ES-I3 (cell line): ENCODE results near the gene ORC4.
A peak's percentile ranks its signal among the peaks of the same experiment; 100 is the strongest.
"Not testable (repeated sequence)": the region's sequence is repeated elsewhere in the genome, so short reads cannot be mapped to it uniquely, and the experiment has no call there.

Experiments used
- H3K36me3 ChIP-seq: 2 replicates; pipeline ENCODE4 v1.6.1; 2013; ENCODE audit warnings: mild to moderate bottlenecking, low read length, control low read depth, moderate library complexity; ENCODE audit not compliant: insufficient read depth
- H3K4me1 ChIP-seq: 2 replicates; pipeline ENCODE4 v1.6.1; 2013; ENCODE audit warnings: mild to moderate bottlenecking, control low read depth, low read length; ENCODE audit not compliant: insufficient read depth
- H3K9ac ChIP-seq: 2 replicates; pipeline ENCODE4 v1.6.1; 2013; ENCODE audit warnings: low read depth, mild to moderate bottlenecking, low read length, moderate library complexity
- H3K9me3 ChIP-seq: 2 replicates; pipeline ENCODE4 v1.6.1; 2013; ENCODE audit warnings: mild to moderate bottlenecking, low read length, moderate library complexity; ENCODE audit not compliant: control insufficient read depth, insufficient read depth

ORC4 gene

GRCh38 chr2:148027822-148028221, 7.3 kb upstream of the ORC4 start:
- no peaks in the 10 kb centered on the region for H3K9me3 ChIP-seq
- H3K36me3 ChIP-seq = no peaks in the 10 kb centered on the region
- H3K4me1 ChIP-seq = no peaks in the 10 kb centered on the region
- no peak overlapping the region for H3K9ac ChIP-seq

DNA sequence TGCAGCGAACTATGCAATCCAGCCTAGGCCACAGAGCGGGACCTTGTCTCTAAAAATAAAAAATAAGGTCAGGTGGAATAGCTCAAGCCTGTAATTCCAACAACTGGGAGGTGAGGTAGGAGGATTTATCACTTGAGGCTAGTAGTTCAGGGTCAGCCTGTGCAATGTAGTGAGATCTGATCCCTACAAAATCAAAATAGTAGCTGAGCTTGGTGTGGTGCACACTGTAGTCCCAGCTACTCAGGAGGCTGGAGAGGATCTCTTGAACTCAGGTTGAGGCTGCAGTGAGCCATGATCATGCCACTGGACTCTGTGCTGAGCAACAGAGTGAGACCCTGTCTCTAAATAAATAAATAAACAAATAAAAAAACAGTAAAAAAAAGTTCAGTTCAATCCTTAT, 6.0 kb upstream of the ORC4 start:
- no peaks in the 10 kb centered on the region for H3K36me3 ChIP-seq
- no peak overlapping the region for H3K9ac ChIP-seq
- no peaks in the 10 kb centered on the region for H3K9me3 ChIP-seq
- no peaks in the 10 kb centered on the region for H3K4me1 ChIP-seq

- Histone ChIP-seq H3K36me3 (no peaks in the 10 kb centered on the region), H3K9ac (no peak overlapping the region), H3K4me1 (no peaks in the 10 kb centered on the region), H3K9me3 (no peaks in the 10 kb centered on the region)
Measured at GRCh38 chr2:148023861-148024260, 3.3 kb upstream of the ORC4 start.

GRCh38 chr2:148022882-148023281, 2.3 kb upstream of the ORC4 start:
- H3K9me3 ChIP-seq = no peaks in the 10 kb centered on the region
- no peaks in the 10 kb centered on the region for H3K36me3 ChIP-seq
- no peak overlapping the region for H3K9ac ChIP-seq
- H3K4me1 ChIP-seq = no peaks in the 10 kb centered on the region

DNA sequence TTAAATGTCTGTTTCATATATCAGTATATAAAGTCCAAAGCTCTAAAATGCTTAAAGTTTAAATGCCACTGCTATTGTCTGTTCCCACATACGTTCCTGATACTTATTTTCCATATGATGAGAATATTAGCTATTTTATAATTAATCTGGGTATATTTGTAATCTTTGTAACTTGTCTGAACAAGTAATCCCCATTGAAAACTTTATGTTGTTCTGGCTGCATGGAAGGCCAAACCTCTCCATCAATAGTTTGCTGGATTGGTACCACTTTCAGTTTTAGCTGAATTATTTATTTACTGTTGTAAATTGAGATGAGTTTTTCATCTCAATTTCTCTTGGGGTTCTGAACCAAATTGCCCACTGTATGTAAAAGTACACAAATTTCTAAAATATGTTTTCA, 1.8 kb upstream of the ORC4 start:
- Histone ChIP-seq H3K9me3 (no peaks in the 10 kb centered on the region), H3K36me3 (no peaks in the 10 kb centered on the region), H3K9ac (peak overlapping the region; percentile 65; the same call in 1 of the 2 replicates), H3K4me1 (no peaks in the 10 kb centered on the region)

DNA sequence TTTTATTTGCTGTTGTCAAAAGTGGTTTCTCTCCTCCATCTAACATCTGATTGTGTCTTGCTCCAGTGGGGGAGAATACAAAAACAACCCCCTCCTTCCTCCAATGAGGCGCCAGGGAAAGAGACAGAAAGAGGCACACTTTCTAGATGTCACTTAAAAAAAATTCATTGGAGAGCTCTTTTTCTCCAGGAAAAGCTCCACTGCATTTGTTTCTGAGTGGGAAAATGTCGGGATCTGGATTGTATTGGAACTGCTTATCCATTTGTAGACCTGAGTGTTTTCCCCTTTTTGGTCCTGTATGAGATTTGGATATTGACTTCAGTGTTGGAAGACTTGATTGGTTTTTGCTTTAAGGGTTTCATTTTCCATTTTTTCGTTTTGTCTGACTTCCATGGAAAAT, 1.3 kb upstream of the ORC4 start:
- H3K9ac ChIP-seq = peak overlapping the region; percentile 65
- H3K36me3 ChIP-seq = no peaks in the 10 kb centered on the region
- H3K9me3 ChIP-seq = no peaks in the 10 kb centered on the region
- H3K4me1 ChIP-seq = no peaks in the 10 kb centered on the region

DNA sequence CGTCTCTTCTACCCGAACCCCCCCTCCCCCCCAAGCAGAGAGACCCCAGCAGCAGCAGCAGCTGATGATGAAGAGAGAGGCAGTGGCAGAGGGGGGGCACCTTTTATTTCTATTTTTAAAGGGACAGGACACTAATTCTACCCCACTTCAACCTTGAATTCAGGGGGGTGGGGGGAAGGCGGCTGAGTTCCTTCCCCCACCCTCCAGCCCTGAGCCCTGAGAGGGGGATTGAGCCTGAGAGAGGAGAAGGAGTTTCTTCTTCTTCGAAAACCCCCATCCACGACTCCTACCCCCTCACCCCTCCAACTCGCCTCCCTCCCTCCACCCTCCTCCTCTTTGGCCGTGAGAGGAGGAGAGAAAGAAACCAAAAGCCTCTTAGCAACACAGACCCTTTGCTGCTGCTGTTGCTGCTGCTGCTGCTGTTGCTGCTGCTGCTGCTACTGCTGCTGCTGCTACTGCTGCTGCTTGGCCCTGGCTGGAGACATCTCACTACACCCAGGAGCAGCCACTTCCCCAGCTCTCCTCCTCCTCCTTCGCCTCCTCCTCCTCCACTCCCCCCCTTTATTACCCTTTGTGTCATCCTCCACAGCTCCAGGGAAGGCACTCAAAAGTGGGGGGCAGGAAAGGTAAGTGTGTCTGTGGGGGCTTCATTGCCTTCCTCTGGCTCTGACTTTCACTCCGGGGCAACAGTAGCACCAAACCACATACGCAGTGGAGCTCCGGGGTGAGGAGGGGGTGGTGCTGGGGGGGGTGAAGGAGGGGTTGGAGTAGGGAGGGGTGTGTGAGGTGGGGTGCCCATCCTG, 723 bp upstream of the ORC4 start, which contains the start of gene MBD5:
Gene MBD5 (plus strand): TSS at position 33 of the 803 bp plus-strand sequence.
- Histone ChIP-seq H3K4me1 (no peaks in the 10 kb centered on the region), H3K36me3 (no peaks in the 10 kb centered on the region), H3K9ac (peak within 1 kb of the TSS; percentile 77), H3K9me3 (no peaks in the 10 kb centered on the region)

GRCh38 chr2:148014616-148015015, 5.9 kb downstream of the ORC4 start:
- no peaks in the 10 kb centered on the region for H3K9me3 ChIP-seq
- H3K36me3 ChIP-seq = no peaks in the 10 kb centered on the region
- no peak overlapping the region for H3K9ac ChIP-seq
- no peaks in the 10 kb centered on the region for H3K4me1 ChIP-seq

- Histone ChIP-seq H3K36me3 (no peaks in the 10 kb centered on the region), H3K9me3 (no peaks in the 10 kb centered on the region), H3K4me1 (no peaks in the 10 kb centered on the region), H3K9ac (no peak overlapping the region)
Measured at GRCh38 chr2:148013876-148014275, 6.7 kb downstream of the ORC4 start.

DNA sequence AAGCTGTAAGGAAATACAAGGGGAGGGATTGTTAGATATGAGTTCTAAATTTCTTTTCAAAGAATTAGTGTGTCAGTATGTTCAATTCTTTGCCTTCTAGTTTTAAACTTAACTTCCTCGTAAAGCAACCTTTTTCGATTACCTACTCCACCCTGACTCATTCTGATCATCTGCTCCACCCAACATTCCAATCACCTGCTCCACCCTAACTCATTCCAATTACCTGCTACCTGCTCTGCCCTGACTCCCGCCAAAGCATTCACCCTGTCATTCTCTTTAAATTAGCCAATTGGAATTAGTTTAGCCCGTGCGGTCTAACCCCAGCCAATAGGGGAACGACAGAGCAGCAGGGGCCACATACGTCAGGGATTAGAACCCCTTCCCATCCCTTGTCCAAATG, 12.1 kb downstream of the ORC4 start:
- H3K36me3 ChIP-seq, H3K4me1 ChIP-seq, H3K9ac ChIP-seq, H3K9me3 ChIP-seq: not testable (repeated sequence)

- no peaks in the 10 kb centered on the region; the same call in 1 of the 2 replicates for H3K9me3 ChIP-seq
- no peaks in the 10 kb centered on the region for H3K36me3 ChIP-seq
- no peak overlapping the region for H3K9ac ChIP-seq
- no peaks in the 10 kb centered on the region for H3K4me1 ChIP-seq
Measured at GRCh38 chr2:148007219-148007900, 13.2 kb downstream of the ORC4 start.

- Histone ChIP-seq H3K36me3 (no peaks in the 10 kb centered on the region), H3K9ac (no peak overlapping the region), H3K4me1 (no peaks in the 10 kb centered on the region), H3K9me3 (no peaks in the 10 kb centered on the region; the same call in 1 of the 2 replicates)
Measured at GRCh38 chr2:148006249-148007007, 14.1 kb downstream of the ORC4 start.

- H3K4me1 ChIP-seq, H3K9me3 ChIP-seq, H3K9ac ChIP-seq: not testable (repeated sequence)
Measured at GRCh38 chr2:148002420-148002819, 18.1 kb downstream of the ORC4 start.

DNA sequence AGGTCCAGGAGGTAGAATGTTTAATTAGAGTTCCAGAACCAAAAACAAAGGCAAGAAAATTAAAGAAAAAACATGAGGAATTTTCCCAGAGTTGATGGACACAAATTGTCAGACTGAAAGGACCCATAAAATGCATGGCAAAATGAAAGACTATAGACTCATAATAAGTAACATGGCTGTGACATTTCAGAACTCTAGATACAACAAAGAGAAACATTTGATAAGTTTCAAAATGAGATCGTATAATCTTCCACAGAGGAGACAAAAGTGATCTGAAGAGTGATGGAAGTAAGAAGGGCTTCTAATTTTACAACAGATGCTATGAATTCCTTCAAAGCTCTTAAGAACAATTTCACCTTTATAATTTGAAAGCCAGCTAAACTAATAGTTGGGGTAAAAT, 20.4 kb downstream of the ORC4 start:
- Histone ChIP-seq H3K4me1 (no peaks in the 10 kb centered on the region; the same call in 1 of the 2 replicates), H3K9me3 (peaks cover 2% of the 10 kb centered on the region; the same call in 1 of the 2 replicates), H3K9ac (no peak overlapping the region), H3K36me3 (no peaks in the 10 kb centered on the region)

More at GRCh38 chr2:148002420-148002819, 18.1 kb downstream of the ORC4 start:
- not testable (repeated sequence) for H3K36me3 ChIP-seq
